Testis (tissue), 3 donors: Measurements from ENCODE around the gene MRPS6. TPM values are rescaled to one million over a fixed set of nuclear protein-coding genes. Genes with fewer than 3 reads are reported as not detected.

Experiments
- DNase-seq: peaks from one replicate; pipeline ENCODE4 v3.0.0-alpha.2; 2019
- H3K27ac ChIP-seq, 2 donors: fragments of 200-600 bp; sonication (generic); one replicate each; pipeline ENCODE4 v1.5.1; 2019
- H3K27me3 ChIP-seq: fragments of 200-600 bp; sonication (generic); one replicate; pipeline ENCODE4 v1.5.1; 2019
- H3K36me3 ChIP-seq: fragments of 200-600 bp; sonication (generic); one replicate; pipeline ENCODE4 v1.5.1; 2017; ENCODE audit warnings: low read depth; ENCODE audit errors: missing control alignments
- H3K4me1 ChIP-seq: fragments of 200-600 bp; sonication (generic); one replicate; pipeline ENCODE4 v1.5.1; 2019
- H3K4me3 ChIP-seq, 2 donors: fragments of 200-600 bp; sonication (generic); one replicate each; pipeline ENCODE4 v1.5.1; 2017 to 2019
- H3K9me3 ChIP-seq: fragments of 200-600 bp; sonication (generic); one replicate; pipeline ENCODE4 v1.5.1; 2017
- POLR2A ChIP-seq: fragments of 450-650 bp; IDR thresholded peaks from one replicate; pipeline ENCODE4 v1.6.1; 2017; ENCODE audit warnings: antibody characterized with exemption, mild to moderate bottlenecking, moderate library complexity
- WGBS, 2 donors: methylation state at CpG; one replicate each; pipeline ENCODE4 v1.1.5; 2018; 5-methylcytosine and 5-hydroxymethylcytosine counted together
- intact Hi-C: fragments of 100-400 bp; cut with DNase I; formaldehyde crosslinking; loops from one replicate; pipeline ENCODE4 v1.15.1; 2023; ENCODE audit warnings: low total_unique reads
- polyA plus RNA-seq: library from polyadenylated mRNA; stranded (reverse); fragments of 350-450 nt; fragmentation: Illumina TruSeq; extraction: RNeasy Lipid Tissue Mini Kit (QIAGEN cat#74804); gene quantifications from one replicate; pipeline ENCODE4 v1.2.3, GENCODE V29; 2014; ENCODE audit warnings: low read depth, low replicate concordance; ENCODE audit not compliant: insufficient read depth
- total RNA-seq, 2 donors: library from RNA; depleted of rRNA; stranded (reverse); fragments of >200 nt; gene quantifications; one replicate each; pipeline ENCODE4 v1.2.3, GENCODE V29; 2016
- TF ChIP-seq, protein P1 (sequence below), 3 experiments: fragments of 450-650 bp in 2 of 3; fragments of 200-600 bp in 1 of 3; sonication (generic) in 1 of 3; IDR thresholded peaks; one replicate each; pipeline ENCODE4 v1.5.1; 2016 to 2019; ENCODE audit warnings: antibody characterized with exemption in 3 of 3, mild to moderate bottlenecking in 2 of 3, moderate library complexity in 1 of 3

MRPS6 gene
- total and polyA plus RNA-seq, 3 donors from 2014 or later, result 88.8 to 107 (median 102) TPM

DNA sequence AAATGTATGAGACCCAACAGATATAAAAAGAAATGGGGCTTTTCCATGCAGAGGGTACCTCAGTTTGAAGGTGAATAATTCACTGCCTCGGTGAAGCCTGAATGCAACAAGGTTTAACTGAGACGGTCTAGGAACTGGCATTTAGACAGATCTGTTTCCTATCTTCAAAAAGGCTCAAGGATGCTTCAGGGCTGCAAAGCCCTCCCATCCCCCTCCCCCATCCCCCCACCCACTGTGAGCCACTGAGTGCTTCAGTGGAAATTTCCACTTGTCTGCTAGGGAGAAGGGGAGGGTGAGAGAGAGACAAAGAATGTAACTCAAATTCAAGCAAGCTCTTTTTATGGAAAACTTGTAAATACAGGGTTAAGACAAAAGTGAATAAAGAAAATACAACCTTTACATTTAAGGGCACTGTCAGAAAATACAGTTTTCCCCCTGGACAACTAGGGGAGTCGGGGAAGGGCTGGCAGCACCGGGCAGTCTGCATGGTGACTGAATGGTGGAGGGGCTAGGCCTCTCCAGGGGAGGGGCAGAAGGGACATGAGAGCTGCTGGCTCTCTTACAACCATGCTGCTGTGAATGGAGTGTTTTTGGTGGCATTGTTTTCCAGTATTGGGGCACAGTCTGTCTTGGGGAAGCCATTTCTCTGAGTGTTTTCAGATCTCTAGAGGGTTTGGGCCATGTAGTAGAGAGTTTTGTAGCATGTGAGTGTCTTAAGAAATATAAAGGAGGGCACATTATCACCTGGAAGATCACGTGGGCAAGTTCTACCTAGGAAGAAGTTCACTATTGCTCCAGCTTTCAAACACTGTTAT, 56.7 kb downstream of the MRPS6 start:
- H3K4me1 ChIP-seq, result peaks cover 53% of the 10 kb centered on the region
- no peak for DNase-seq
- 40 to 59% methylated on average over 5 of the region's 5 CpGs for WGBS, 2 donors
- H3K36me3 ChIP-seq, result no peaks in the 10 kb centered on the region
- no peak for TF ChIP-seq POLR2A
- TF ChIP-seq, protein P1, sequence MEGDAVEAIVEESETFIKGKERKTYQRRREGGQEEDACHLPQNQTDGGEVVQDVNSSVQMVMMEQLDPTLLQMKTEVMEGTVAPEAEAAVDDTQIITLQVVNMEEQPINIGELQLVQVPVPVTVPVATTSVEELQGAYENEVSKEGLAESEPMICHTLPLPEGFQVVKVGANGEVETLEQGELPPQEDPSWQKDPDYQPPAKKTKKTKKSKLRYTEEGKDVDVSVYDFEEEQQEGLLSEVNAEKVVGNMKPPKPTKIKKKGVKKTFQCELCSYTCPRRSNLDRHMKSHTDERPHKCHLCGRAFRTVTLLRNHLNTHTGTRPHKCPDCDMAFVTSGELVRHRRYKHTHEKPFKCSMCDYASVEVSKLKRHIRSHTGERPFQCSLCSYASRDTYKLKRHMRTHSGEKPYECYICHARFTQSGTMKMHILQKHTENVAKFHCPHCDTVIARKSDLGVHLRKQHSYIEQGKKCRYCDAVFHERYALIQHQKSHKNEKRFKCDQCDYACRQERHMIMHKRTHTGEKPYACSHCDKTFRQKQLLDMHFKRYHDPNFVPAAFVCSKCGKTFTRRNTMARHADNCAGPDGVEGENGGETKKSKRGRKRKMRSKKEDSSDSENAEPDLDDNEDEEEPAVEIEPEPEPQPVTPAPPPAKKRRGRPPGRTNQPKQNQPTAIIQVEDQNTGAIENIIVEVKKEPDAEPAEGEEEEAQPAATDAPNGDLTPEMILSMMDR (IDR thresholded peaks at IDR 0.05), result no peak
- intact Hi-C loops, result no loop called here
- H3K27ac ChIP-seq, result peak overlapping the region; percentile 52 to 61
- no peaks in the 10 kb centered on the region for H3K27me3 ChIP-seq
- no peaks in the 10 kb centered on the region for H3K9me3 ChIP-seq
- no peak overlapping the region for H3K4me3 ChIP-seq

DNA sequence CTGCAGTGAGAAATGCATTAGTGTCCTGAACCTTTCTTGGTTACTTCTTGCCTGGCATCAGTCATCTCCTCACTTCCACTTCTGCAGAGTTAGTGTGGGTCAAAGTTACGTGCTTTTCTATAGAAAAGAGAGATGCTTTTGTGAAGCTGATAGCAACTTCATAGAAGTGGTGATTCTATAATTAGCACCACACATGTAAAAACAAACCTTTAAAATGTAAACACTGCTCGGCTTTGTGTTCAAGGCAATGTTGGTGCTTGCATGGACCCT, 57.3 kb downstream of the MRPS6 start:
- no peaks in the 10 kb centered on the region for H3K9me3 ChIP-seq
- H3K4me1 ChIP-seq, result peaks cover 53% of the 10 kb centered on the region
- intact Hi-C loops, result no loop called here
- no peaks in the 10 kb centered on the region for H3K27me3 ChIP-seq
- WGBS, 2 donors, result 58 to 85% methylated on average over 2 of the region's 2 CpGs
- no peak for TF ChIP-seq POLR2A
- TF ChIP-seq, protein P1 (IDR thresholded peaks at IDR 0.05), result no peak
- DNase-seq, result no peak
- peak overlapping the region in 1 of 2 donors; percentile 61 for H3K27ac ChIP-seq
- no peaks in the 10 kb centered on the region for H3K36me3 ChIP-seq
- H3K4me3 ChIP-seq, result no peak overlapping the region

DNA sequence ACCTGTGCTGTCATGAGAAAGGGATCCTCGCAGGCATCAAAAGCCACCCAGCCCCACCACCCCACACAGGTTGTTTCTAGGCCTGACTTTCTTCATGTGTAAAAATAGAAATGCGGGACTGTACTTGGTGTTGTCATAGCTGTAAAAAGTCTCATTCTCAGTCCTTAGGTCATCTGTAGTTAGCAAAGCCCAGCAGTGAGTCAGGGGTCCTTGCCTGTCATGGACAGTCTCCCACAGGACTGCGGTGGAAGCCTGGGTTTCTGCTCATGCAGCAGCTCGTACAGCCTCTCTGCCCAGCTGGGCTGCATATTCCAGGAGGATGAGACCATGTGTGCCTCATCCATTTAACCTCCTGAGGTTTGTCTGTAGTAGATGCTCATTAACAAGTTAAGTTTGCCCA, 58.2 kb downstream of the MRPS6 start:
- 94 to 95% methylated on average over 4 of the region's 4 CpGs for WGBS, 2 donors

DNA sequence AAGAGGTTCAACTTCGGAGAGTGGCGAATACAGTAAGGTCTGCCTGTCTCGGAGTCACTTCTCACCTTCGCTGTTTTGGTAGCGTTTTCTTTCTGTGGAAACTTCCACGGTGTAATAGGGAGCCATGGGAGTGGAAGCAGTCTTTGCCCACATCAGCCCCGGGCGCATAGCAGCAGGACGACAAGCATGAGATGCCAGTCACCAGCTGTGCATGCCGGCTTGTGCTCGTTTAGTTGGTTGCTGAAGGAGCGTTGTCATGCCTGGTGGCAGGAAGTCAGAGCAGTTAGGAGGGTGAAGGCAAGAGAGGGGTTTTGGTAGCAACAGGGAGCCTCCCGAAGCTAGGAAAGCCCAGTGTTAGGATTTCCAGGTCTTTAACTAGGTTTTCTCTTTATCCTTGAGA, 58.8 kb downstream of the MRPS6 start:
- Histone ChIP-seq H3K4me1 (peaks cover 53% of the 10 kb centered on the region), H3K27me3 (no peaks in the 10 kb centered on the region), H3K4me3 (no peak overlapping the region), H3K9me3 (no peaks in the 10 kb centered on the region), H3K36me3 (no peaks in the 10 kb centered on the region), H3K27ac (no peak overlapping the region)
- no peak for DNase-seq
- TF ChIP-seq, protein P1 (IDR thresholded peaks at IDR 0.05), result no peak
- no peak for TF ChIP-seq POLR2A
- 94 to 98% methylated on average over 13 of the region's 13 CpGs for WGBS, 2 donors
- intact Hi-C loops, result no loop called here

More for the DNA sequence above, 58.2 kb downstream of the MRPS6 start:
- no peak overlapping the region for H3K4me3 ChIP-seq
- DNase-seq, result no peak
- intact Hi-C loops, result no loop called here
- H3K4me1 ChIP-seq, result peaks cover 53% of the 10 kb centered on the region
- no peaks in the 10 kb centered on the region for H3K36me3 ChIP-seq
- peak overlapping the region in 1 of 2 donors; percentile 61 for H3K27ac ChIP-seq
- no peaks in the 10 kb centered on the region for H3K9me3 ChIP-seq
- TF ChIP-seq, protein P1 (IDR thresholded peaks at IDR 0.05), result no peak
- no peak for TF ChIP-seq POLR2A
- no peaks in the 10 kb centered on the region for H3K27me3 ChIP-seq

DNA sequence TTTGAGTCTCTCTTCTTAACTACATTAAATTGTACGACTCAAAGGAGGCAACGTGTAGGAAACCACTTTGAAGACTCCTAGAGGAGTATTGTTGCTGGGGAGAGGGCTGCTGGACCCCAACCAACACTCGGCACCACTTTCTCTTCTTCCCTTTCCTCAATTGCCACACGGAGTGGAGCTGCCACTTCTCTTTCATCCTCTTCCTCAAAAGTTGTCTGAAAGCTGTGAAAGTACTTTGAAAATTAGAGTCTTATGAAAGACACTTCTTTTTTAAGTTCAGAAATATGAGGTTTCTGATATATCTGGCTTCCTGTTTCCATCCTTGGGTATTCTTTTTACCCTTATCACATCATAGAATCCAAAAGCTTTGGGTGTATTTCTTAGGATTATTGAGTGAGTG, 59.5 kb downstream of the MRPS6 start:
- peaks cover 51% of the 10 kb centered on the region for H3K4me1 ChIP-seq

More for the DNA sequence above, 59.5 kb downstream of the MRPS6 start:
- DNase-seq, result no peak
- TF ChIP-seq POLR2A, result no peak
- TF ChIP-seq, protein P1 (IDR thresholded peaks at IDR 0.05), result no peak
- Histone ChIP-seq H3K36me3 (no peaks in the 10 kb centered on the region), H3K4me3 (no peak overlapping the region), H3K9me3 (no peaks in the 10 kb centered on the region), H3K27me3 (no peaks in the 10 kb centered on the region), H3K27ac (no peak overlapping the region)
- intact Hi-C loops, result no loop called here
- WGBS, 2 donors, result 51 to 72% methylated on average over 4 of the region's 4 CpGs
